ENCODE data around the gene PSPH. TPM values are rescaled to one million over a fixed set of nuclear protein-coding genes. Genes with fewer than 3 reads are reported as not detected.
"Not testable (repeated sequence)": the region's sequence is repeated elsewhere in the genome, so short reads cannot be mapped to it uniquely, and the experiment has no call there.

The PSPH gene
- total and polyA plus RNA-seq, 4 donors, result 4.3 to 7.4 (median 6.5) TPM

DNA sequence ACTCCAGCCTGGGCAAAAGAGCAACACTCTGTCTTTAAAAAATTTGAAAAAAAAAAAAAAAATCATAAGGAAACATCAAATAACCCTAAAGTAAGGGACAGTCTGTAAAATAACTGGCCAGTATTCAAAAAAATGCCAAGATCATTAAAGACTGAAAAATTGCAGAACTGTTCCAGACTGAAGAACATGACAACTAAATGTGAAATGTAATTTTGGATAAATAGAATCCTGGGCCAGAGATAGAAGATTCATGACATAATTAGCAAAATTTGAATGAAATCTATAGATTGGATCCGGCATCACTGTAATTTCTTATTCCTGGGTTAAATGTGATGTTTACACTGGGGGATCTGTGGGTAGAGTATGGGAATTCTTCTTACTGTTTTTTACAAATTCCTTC is 3.0 kb downstream of the PSPH start:
- no peak overlapping the region for H3K4me3 ChIP-seq (ENCODE audit: low read length in 2 of 2)
- no peaks in the 10 kb centered on the region for H3K27me3 ChIP-seq (ENCODE audit: control insufficient read depth in 1 of 2, insufficient read depth in 2 of 2, low read length in 1 of 2)
- intact Hi-C loops (cut with DNase I), result no loop called here
- WGBS, 2 donors, result 52 to 53% methylated on average over 1 of the region's 1 CpG
- no peaks in the 10 kb centered on the region for H3K9me3 ChIP-seq (ENCODE audit: control insufficient read depth, low read length)
- H3K36me3 ChIP-seq (ENCODE audit: control insufficient read depth in 1 of 2, insufficient read depth in 2 of 2, low read length in 1 of 2), result peaks cover 0 to under 1% of the 10 kb centered on the region in 2 donors
- H3K4me1 ChIP-seq (ENCODE audit: control insufficient read depth in 1 of 2, insufficient read depth in 2 of 2, low read length in 2 of 2), result no peaks in the 10 kb centered on the region
- DNase-seq (no peak), ATAC-seq (ENCODE audit: low FRiP score) (no peak)
- H3K27ac ChIP-seq (ENCODE audit: low read depth in 1 of 2, low read length in 2 of 2), result peak overlapping the region in 1 of 2 donors; percentile 47

DNA sequence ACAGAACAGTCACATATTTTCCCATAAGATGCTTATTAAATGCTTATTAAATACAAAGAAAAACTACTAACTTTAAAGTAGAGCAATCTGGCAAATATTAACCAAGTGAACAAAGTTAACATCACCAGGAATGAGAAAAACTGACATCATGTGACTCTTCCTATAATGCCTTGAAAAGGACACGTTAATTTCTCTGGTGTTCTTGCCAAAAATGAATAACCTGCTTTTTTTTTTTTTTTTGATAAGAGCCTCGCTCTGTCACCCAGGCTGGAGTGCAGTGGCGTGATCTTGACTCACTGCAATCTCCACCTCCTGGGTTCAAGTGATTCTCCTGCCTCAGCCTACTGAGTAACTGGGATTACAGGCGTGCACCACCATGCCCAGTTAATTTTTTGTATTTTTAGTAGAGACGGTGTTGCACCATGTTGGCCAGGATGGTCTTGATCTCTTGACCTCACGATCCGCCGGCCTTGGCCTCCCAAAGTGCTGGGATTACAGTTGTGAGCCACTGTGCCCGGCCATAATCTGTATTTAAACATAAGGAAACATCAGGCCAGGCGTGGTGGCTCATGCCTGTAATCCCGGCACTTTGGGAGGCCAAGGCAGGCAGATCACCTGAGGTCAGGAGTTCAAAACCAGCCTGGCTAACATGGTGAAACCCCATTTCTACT is 3.7 kb downstream of the PSPH start:
- intact Hi-C loops (cut with DNase I); H3K4me1 ChIP-seq (ENCODE audit: control insufficient read depth in 1 of 2, insufficient read depth in 2 of 2, low read length in 2 of 2); DNase-seq; ATAC-seq (ENCODE audit: low FRiP score); H3K36me3 ChIP-seq (ENCODE audit: control insufficient read depth in 1 of 2, insufficient read depth in 2 of 2, low read length in 1 of 2); H3K9me3 ChIP-seq (ENCODE audit: control insufficient read depth, low read length); H3K27me3 ChIP-seq (ENCODE audit: control insufficient read depth in 1 of 2, insufficient read depth in 2 of 2, low read length in 1 of 2); H3K4me3 ChIP-seq (ENCODE audit: low read length in 2 of 2); H3K27ac ChIP-seq (ENCODE audit: low read depth in 1 of 2, low read length in 2 of 2): not testable (repeated sequence)
- 71 to 72% methylated on average over 11 of the region's 11 CpGs for WGBS, 2 donors

DNA sequence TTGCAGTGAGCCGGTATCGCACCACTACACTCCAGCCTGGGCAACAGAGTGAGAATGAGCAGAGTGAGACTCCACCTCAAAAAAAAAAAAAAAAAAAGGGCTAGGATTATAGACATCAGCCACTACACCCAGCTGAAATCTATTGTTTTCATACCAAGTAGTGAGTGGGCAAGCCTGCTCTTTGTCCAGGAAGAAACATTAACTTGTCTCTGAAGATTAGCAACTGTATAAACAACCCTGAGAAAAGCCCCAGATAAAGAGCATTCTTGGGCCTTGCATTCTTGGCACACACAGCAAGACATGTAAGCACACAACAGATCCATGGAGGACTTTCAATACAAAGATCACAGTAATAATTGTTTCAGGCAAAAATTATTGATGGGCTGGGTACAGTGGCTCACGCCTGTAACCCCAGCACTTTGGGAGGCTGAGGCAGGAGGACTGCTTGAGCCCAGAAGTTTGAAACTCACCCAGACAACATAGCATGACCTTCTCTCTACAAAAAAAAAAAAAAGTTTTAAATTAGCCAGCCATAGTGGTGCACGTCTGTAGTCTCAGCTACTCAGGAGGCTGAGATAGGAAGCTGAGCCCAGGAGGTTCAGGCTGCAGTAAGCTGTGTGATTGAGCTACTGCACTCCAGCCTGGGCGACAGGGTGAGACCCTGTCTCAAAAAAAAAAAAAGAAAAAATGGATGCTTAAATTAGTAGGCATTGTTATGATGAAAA is 4.4 kb downstream of the PSPH start:
- H3K27ac ChIP-seq (ENCODE audit: low read depth in 1 of 2, low read length in 2 of 2), result peak overlapping the region; percentile 26 to 30

DNA sequence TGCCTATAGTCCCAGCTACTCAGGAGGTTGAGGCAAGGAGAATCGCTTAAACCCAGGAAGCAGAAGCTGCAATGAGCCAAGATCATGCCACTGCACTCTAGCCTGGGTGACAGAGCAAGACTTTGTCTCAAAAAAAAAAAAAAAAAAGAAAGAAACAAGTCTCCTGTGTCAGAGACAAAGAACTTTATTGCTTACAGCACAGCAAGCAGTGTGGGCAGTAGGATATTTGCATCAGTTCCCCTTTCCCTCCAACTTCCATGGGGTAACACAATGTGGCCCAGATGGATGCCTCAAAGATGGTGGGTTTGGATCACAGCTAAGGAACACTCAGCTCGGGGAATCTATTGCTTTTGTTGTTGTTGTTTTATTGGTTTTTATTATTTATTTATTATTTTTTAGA is 5.5 kb downstream of the PSPH start:
- intact Hi-C loops (cut with DNase I); DNase-seq; H3K27ac ChIP-seq (ENCODE audit: low read depth in 1 of 2, low read length in 2 of 2); ATAC-seq (ENCODE audit: low FRiP score); H3K36me3 ChIP-seq (ENCODE audit: control insufficient read depth in 1 of 2, insufficient read depth in 2 of 2, low read length in 1 of 2); H3K9me3 ChIP-seq (ENCODE audit: control insufficient read depth, low read length); H3K4me3 ChIP-seq (ENCODE audit: low read length in 2 of 2); H3K27me3 ChIP-seq (ENCODE audit: control insufficient read depth in 1 of 2, insufficient read depth in 2 of 2, low read length in 1 of 2); H3K4me1 ChIP-seq (ENCODE audit: control insufficient read depth in 1 of 2, insufficient read depth in 2 of 2, low read length in 2 of 2): not testable (repeated sequence)
- WGBS, 2 donors, result 98 to 99% methylated on average over 2 of the region's 2 CpGs

More for the DNA sequence above, 4.4 kb downstream of the PSPH start:
- no peaks in the 10 kb centered on the region for H3K36me3 ChIP-seq (ENCODE audit: control insufficient read depth in 1 of 2, insufficient read depth in 2 of 2, low read length in 1 of 2)
- H3K4me3 ChIP-seq (ENCODE audit: low read length in 2 of 2), result no peak overlapping the region
- no peaks in the 10 kb centered on the region for H3K9me3 ChIP-seq (ENCODE audit: control insufficient read depth, low read length)
- WGBS, 2 donors, result 15 to 21% methylated on average over 5 of the region's 5 CpGs
- DNase-seq (no peak), ATAC-seq (ENCODE audit: low FRiP score) (no peak)
- no peaks in the 10 kb centered on the region for H3K27me3 ChIP-seq (ENCODE audit: control insufficient read depth in 1 of 2, insufficient read depth in 2 of 2, low read length in 1 of 2)
- H3K4me1 ChIP-seq (ENCODE audit: control insufficient read depth in 1 of 2, insufficient read depth in 2 of 2, low read length in 2 of 2), result no peaks in the 10 kb centered on the region
- intact Hi-C loops (cut with DNase I), result no loop called here

DNA sequence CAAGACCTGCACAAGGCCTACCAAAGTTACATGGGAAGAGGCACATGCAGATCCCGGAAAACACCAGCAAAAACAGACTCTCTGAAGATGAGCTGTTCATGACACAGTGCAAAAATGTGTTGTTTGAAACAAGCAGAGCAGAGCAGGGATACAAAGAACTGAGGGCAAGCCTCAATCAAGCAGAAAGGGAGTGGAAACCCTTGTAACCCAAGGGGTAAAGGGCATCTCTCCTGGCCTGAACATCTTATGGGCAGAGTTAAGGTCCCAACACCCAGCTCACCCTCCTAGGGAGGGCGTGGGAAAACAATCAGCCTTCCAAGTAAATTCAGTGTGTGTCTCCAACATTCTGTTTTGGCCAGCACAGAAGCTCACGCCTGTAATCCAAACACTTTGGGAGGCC is 10.5 kb downstream of the PSPH start:
- Histone ChIP-seq H3K27ac (ENCODE audit: low read depth in 1 of 2, low read length in 2 of 2) (no peak overlapping the region), H3K4me3 (ENCODE audit: low read length in 2 of 2) (no peak overlapping the region), H3K36me3 (ENCODE audit: control insufficient read depth in 1 of 2, insufficient read depth in 2 of 2, low read length in 1 of 2) (no peaks in the 10 kb centered on the region), H3K9me3 (ENCODE audit: control insufficient read depth, low read length) (no peaks in the 10 kb centered on the region), H3K27me3 (ENCODE audit: control insufficient read depth in 1 of 2, insufficient read depth in 2 of 2, low read length in 1 of 2) (no peaks in the 10 kb centered on the region), H3K4me1 (ENCODE audit: control insufficient read depth in 1 of 2, insufficient read depth in 2 of 2, low read length in 2 of 2) (no peaks in the 10 kb centered on the region)
- ATAC-seq (ENCODE audit: low FRiP score) (no peak), DNase-seq (no peak)
- 63 to 77% methylated on average over 3 of the region's 3 CpGs for WGBS, 2 donors
- intact Hi-C loops (cut with DNase I), result no loop called here

DNA sequence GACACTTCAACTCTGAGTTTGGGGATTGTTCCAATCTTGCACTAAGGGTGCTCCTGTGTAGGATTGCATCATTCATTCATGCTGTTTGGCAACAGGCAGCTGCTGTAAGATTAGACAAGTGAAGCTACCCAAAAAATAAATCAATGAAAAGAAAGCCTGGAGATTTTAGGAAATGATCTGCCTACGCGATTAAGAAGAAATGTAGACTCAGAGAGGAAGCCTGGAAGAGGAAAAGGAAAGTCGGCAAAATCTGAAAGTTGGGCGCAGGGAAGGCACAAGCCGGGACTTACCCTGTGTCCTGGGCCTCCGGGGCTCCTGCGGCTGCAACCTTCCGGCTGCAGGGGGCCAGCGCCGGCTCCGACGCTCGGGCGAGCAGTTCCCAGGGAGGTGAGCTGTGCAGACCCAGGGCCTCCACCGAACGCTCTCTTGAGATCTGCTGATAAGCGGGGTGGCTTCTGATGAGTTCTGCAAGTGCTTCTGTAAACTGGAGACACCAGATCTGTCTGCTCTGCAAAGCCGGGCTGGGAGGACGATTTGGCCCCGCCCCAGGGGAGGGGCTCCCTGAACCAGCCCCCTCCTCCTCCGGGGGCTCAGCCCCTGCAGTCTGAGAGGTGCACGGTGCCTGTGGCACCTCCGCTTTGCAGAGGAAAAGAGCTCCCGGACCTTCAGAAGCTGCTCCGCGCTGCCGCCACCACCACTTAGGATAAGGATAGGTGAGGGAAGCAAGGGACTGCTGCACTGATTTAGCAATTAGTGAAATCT is 17.4 kb downstream of the PSPH start:
- Histone ChIP-seq H3K27me3 (ENCODE audit: control insufficient read depth in 1 of 2, insufficient read depth in 2 of 2, low read length in 1 of 2) (no peaks in the 10 kb centered on the region), H3K36me3 (ENCODE audit: control insufficient read depth in 1 of 2, insufficient read depth in 2 of 2, low read length in 1 of 2) (no peaks in the 10 kb centered on the region), H3K4me3 (ENCODE audit: low read length in 2 of 2) (peak overlapping the region; percentile 35 to 57), H3K9me3 (ENCODE audit: control insufficient read depth, low read length) (no peaks in the 10 kb centered on the region), H3K4me1 (ENCODE audit: control insufficient read depth in 1 of 2, insufficient read depth in 2 of 2, low read length in 2 of 2) (no peaks in the 10 kb centered on the region), H3K27ac (ENCODE audit: low read depth in 1 of 2, low read length in 2 of 2) (no peak overlapping the region)
- 0 to 1% methylated on average over 27 of the region's 27 CpGs for WGBS, 2 donors
- DNase-seq (peak; percentile 59 to 78), ATAC-seq (ENCODE audit: low FRiP score) (peak; percentile 77)
- intact Hi-C loops (cut with DNase I), result no loop called here

DNA sequence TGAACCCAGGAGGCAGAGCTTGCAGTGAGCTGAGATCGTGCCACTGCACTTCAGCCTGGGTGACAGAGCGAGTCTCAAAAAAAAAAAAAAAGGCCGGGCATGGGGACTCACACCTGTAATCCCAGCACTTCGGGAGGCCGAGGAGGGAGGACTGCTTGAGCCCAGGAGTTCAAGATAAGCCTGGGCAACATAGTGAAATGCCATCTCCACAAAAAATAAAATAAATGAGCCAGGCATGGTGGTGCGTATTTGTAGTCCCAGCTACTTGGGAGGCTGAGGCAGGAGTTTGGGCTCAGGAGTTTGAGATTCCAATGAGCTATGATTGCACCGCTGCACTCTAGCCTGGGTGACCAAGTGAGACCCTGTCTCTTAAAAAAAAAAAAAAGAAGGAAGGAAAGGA is 18.7 kb downstream of the PSPH start:
- H3K4me3 ChIP-seq (ENCODE audit: low read length in 2 of 2); H3K27ac ChIP-seq (ENCODE audit: low read depth in 1 of 2, low read length in 2 of 2); intact Hi-C loops (cut with DNase I); H3K27me3 ChIP-seq (ENCODE audit: control insufficient read depth in 1 of 2, insufficient read depth in 2 of 2, low read length in 1 of 2); DNase-seq; ATAC-seq (ENCODE audit: low FRiP score); H3K9me3 ChIP-seq (ENCODE audit: control insufficient read depth, low read length); H3K36me3 ChIP-seq (ENCODE audit: control insufficient read depth in 1 of 2, insufficient read depth in 2 of 2, low read length in 1 of 2); H3K4me1 ChIP-seq (ENCODE audit: control insufficient read depth in 1 of 2, insufficient read depth in 2 of 2, low read length in 2 of 2): not testable (repeated sequence)
- WGBS, 2 donors, result 96 to 97% methylated on average over 4 to 7 of the region's 7 CpGs

DNA sequence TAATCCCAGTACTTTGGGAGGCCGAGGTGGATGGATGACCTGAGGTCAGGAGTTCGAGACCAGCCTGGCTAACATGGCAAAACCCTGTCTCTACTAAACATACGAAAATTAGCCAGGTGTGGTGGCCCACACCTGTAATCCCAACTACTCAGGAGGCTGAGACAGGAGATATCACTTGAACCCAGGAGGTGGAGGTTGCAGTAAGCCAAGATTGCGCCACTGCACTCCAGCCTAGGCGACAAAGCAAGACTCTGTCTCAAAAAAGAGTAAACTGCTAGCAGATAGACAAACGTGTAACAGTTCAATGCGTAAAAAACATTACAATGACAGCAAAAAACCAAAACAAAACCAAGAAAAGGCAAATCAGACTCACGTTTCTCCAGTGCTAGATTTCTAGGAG is 19.7 kb downstream of the PSPH start:
- ATAC-seq (ENCODE audit: low FRiP score); H3K36me3 ChIP-seq (ENCODE audit: control insufficient read depth in 1 of 2, insufficient read depth in 2 of 2, low read length in 1 of 2); H3K27me3 ChIP-seq (ENCODE audit: control insufficient read depth in 1 of 2, insufficient read depth in 2 of 2, low read length in 1 of 2); H3K4me1 ChIP-seq (ENCODE audit: control insufficient read depth in 1 of 2, insufficient read depth in 2 of 2, low read length in 2 of 2); H3K4me3 ChIP-seq (ENCODE audit: low read length in 2 of 2); intact Hi-C loops (cut with DNase I); H3K27ac ChIP-seq (ENCODE audit: low read depth in 1 of 2, low read length in 2 of 2); H3K9me3 ChIP-seq (ENCODE audit: control insufficient read depth, low read length); DNase-seq: not testable (repeated sequence)
- WGBS, 2 donors, result 84 to 89% methylated on average over 8 of the region's 8 CpGs
